KG1 (cell line): ENCODE measurements around the gene ATP2B3.

ENCODE experiments used
- DNase-seq: peaks from one replicate; lab custom pipeline; 2025; lab: John Stamatoyannopoulos, UW

Gene ATP2B3

DNA sequence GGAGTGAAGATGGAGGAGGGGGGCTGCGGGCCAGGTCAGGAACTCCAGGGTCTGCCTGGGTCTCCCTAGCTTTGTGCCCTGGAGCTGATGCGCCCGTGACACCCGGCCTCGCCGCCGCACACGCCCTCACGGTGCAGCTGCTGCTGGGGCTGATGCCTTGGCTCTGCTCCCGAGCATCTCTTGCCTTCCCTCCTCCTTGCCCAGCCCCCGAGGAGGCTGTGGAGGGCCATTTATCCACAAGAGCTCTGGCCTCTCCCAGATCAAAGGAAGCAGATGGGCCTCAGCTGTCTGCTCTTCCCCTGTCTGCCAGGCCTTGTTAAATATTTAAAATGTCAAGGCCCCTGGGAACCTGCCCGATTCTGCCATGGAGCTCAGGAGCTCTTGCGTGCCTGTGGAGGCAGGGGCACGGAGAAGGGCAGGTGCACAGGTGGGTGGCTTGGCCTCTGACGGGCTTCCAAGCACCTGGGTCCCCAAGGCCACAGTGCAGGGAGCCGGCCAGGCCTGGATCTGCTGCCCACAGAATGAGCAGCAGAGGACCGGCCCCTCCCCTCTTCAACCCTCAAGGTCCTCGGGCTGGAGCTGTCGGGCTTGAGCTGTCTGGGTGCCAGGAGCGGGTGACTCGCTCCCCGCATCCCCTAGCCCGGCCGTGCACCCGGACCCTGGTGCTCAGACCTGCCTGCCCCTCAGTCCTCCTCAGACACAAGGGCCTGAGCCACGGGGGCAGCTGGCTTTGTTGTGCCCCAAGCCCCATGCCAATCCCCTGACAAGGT, 20.3 kb downstream of the ATP2B3 start:
- no peak for DNase-seq

DNA sequence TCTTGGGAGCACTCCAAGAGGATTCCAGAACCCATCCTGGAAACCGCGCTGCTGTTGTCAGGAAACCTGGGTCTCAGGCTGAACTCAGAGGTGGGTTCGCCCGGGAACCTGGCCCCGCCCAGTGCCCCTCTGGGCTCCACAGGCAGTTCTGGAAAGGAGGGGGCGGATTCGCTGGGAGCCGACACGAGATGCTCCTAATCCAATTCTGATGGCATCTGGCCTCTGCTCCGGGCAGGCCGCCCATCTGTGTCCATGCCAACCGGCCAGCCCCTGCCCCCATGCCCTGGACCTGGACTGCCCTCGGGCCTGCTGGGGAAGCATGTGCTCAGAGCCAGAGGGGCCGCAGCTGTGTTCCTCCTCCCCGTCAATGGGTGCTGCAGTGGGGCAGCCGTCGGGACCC, 21.0 kb downstream of the ATP2B3 start:
- DNase-seq = no peak

DNA sequence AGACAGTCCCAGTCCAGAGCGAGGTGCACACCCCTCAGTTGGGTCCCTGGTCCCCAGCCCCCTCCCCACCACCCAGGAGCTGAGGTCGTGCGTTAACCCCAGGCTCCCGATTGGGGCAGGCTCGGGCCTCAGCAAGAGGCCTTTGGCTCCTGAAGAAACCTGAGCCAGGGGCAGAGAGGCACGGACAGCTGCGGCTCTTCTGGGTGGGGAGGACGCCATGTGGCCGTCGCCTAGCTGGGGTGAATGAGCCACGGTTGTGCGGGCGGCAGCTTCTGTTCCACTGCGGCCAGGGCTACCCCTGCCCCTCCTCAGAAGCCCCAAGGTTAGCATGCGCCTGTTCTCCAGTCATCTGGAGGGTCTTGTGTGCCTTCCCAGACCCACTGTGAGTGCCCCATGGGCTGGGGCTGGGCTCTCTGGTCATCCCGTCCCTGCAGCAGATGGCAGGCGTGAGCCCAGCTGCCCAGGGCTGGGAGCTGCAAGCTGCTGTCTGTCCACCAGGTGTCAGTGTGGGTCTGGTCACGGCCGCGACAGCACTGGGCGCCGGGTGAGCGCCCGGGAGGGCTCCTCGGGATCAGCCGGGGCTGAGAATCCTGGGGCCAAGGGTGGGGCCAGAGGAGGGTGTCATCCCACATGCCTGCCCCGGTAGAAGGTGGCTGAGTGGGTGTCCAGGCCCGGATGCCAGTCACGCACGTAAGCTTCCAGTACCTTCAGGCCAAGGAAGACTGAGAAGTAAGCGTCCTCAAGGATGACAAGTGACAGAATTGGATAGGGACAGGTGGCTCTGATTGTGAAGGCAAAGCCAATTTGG, 21.9 kb downstream of the ATP2B3 start:
- DNase-seq = peak; percentile 4

DNA sequence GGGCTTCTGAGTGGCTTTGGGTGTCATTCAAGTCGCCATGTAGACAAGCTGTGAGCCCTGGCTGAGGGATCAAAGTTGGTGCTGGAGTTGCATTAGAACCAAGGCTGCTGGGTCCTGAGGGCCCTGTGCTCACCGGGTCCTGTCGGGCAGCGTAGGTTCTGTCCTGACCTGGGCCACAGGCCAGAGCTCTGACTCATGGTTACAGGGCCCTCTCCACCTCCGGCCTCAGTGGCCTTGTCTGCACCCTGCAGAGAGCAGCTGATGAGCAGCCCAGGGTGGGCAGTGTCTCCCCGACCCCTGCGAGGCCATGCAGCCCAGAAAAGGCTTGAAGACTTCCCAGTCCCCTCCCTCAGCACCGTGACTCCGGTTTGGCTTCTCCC, 22.5 kb downstream of the ATP2B3 start:
- DNase-seq = no peak

DNA sequence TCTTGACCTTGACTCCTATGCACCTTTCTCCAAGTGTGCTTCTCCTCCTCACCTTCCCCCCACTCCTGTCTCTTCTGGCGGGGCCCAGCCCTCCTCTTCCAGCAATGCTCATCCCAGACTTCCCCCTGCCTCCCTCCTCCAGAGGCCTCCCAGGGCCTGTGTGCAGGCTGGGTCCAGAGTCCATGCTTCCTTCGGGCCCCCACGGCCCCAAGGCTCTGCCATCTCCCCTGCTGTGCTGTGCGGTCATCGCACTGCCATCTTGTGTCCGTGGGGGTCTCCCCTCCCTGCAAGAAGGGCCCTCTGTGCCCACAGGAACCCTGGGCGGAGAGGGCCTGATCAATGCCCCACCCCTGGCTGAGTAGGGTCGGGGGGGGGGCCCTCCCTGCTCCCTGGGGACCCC, 27.3 kb downstream of the ATP2B3 start:
- DNase-seq = no peak

DNA sequence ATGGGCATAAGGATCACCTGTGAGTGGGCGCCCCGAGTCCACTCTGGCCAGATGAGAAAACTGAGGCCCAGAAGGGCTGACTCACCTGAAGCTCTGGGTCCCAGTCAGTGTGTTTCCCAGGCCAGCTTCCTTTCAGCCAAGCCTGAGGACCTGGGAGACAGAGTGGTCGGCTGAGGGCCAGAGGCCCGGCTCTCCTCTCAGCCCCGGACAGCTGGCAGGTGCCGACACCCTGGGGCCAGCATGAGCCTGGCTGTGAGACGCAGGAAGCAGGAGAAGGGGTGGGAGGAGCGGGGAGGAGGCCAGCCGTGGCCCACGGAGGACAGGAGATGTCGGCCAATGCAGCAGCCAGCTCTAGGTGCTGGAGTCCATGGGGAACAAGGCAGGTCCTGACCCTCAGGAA, 28.9 kb downstream of the ATP2B3 start:
- DNase-seq = no peak

DNA sequence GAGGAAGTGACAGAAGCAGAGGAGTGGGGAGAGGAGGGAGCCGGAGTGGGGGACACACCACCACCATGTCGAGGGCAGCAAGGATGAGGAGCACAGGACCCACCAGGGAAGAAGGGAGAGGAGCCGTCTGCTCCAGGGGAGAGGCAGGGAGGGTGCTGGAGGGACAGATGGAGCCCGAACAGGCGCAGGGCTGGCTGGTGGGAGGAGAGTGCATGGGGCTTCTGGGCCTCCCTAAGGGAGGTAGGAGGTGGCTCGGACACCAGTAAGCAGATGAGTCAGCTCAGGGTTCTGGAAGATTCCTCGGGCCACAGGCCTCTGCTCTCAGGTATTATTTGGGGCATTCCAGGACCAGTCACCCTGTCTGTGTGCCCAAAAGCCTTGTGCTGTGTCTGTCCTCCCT, 29.8 kb downstream of the ATP2B3 start:
- DNase-seq = no peak

DNA sequence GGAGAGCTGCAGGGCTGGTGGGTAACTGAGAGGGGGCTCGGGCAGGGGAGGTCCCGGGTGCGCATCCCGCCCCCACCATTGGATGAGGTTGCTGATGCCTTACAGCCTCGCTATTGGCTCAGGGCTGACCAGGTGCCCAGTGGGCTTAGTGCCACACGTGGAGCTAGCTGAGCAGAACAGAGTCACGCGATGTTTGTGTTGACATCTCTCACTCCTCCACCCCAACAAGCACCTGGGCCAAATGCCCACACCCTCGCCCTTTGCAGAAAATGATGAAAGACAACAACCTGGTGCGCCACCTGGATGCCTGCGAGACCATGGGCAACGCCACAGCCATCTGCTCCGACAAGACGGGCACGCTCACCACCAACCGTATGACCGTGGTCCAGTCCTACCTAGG, 31.8 kb downstream of the ATP2B3 start:
- no peak for DNase-seq

DNA sequence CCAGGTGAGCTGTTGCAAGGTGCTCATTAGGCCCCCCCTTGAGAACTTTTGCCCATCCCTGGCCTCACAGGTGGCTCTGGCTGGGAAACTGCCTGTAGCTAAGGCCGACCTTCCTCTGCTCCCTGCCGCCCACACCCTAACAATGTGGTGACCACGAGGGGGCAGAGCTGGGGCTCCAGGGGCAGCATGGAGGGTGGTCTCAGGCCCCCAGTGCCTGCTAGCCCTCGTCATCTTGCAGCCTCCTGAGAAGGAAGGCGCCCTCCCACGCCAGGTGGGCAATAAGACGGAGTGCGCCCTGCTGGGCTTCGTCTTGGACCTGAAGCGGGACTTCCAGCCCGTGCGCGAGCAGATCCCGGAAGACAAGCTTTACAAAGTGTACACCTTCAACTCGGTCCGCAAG, 32.4 kb downstream of the ATP2B3 start:
- no peak for DNase-seq

DNA sequence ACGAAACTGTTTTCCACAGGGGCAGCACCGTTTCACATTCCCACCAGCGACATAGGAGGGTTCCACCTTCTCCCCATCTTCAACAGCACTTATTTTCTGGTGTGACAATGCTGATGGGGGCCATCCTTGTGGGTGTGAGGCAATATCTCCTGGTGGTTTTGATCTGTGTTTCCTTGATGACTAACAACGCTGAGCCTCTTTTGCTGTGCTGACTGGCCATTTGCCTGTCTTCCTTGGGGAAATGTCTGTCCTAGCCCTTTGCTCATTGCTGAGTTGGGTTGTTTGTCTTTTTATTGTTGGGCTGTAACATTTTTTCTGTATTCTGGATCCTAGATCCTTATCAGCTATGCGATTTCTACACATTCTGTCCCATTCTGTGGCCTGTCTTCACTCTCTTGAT, 33.7 kb downstream of the ATP2B3 start:
- DNase-seq = no peak

DNA sequence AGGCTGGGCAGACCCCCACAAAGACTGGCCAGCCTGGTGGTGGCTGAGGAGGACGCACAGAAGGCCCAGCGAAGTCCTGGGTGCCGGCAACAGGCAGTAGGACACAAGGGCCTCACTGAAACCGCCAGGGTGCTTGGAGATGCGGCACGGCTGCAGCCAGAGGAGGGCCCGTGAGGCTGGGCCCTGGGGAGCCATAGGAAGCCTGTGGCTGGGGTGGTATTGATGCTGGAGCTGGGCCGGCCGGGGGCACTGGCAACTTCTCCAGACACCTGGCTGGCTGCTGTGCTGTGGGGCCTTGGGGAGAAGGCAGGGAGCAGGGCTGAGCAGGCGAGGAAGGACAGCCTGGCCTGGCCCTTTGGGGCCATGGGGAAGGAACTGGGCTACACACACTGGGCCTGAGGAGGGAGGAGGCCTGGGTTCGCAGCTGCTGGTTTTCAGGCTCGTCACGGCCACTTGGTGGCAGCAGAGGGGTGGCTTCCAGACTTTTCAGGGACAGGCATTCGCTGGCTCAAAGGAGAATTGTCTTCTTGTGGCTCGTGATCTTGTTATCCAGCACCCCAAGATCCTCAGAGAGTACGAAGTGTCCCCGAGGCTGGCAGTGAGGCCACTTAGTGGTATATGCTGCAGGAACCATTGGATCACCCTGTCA, 37.2 kb downstream of the ATP2B3 start:
- no peak for DNase-seq

DNA sequence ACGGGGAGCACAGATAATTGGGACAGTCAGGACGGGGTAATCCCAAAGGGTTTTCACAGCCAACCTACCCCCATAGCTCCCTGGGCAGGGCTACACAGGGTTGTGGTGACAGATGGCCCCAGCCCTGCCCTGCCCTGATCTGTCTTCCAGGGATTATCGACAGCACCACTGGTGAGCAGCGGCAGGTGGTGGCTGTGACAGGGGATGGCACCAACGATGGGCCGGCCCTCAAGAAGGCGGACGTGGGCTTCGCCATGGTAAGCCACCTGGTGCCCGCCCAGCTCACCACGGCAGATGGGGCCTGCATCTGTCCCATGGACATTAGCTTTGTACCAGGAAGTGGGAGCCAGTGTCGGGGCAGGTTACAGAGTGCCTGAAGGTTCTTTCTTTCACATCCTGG, 39.3 kb downstream of the ATP2B3 start:
- no peak for DNase-seq

DNA sequence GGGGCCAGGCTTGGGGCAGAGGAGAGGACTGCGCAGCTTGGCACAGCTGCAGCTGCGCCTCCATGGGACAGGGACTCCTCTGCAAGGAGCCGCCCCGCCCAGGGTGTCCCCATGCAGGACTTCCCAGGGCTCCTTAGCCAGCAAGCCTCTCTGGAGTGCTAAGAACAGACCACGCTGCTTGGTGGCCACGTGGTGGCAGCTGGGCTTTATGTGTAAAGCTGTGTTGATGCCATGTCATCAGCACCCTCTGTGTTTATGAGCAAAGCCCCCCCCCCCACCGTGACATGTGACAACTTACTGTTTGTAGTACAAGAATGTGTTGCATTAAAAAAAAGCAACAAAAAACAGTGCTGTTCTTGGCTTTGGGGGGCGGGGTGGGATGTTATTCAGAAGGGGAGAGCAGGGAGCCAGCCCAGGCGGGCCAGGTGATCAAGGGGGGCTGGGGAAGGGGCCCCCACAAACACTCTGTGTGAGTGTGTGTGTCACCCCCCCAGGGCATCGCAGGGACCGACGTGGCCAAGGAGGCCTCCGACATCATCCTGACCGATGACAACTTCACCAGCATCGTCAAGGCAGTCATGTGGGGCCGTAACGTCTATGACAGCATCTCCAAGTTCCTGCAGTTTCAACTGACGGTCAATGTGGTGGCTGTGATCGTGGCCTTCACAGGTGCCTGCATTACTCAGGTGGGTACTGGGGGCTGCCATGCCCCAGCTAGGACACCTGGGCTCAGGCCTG, 40.3 kb downstream of the ATP2B3 start:
- no peak for DNase-seq

DNA sequence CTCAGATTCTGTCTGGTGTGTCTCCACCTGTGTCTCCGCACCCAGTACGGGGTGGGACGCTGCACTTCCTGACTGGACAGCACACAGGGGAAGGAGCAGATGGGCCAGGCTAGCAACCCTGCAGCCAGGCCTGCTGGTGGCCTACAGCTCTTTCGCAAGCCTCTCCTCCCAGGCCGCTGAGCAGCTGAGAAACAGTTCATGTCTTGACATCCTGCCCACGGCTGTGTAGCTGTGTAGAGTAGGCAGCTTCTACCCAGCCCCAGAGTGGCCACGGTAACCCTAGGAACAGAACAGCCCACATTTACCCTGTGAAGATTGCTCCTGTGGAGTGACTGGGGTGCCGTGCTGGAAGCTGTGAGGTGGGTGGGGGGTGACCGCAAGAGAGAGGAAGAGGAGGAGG, 42.6 kb downstream of the ATP2B3 start:
- no peak for DNase-seq

DNA sequence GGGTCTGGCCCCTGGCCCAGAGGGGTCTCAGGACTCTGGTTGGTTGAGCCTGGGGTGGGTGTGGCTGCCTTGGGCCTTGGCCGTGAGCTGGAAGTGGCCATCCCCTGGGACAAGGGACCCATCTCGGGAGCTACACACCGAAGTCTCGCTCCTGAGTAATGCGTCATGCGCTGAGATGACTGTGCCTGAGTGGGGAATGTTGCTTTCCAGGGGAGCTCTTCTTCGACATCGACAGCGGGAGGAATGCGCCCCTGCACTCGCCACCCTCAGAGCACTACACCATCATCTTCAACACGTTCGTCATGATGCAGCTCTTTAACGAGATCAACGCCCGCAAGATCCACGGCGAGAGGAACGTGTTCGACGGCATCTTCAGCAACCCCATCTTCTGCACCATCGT, 43.0 kb downstream of the ATP2B3 start:
- DNase-seq = no peak

DNA sequence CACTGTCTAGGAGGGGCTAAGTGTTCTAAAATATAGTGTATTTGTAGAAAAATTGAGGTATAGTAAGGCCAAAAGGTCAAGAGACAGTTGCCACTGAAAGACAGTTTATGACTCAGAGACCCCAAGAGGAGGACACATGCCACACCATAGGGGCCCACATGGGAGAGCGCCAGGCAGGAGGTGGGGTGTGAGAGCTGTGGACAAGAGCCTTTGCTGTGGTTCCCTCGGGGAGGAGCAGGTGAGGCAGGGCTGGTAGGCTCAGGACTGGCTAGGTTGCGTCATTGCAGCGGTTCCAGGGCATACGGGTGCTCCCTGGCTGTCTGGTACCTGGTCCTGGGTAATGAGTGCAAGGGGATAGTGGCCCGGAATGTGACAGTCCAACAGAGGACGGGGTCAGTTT, 43.9 kb downstream of the ATP2B3 start:
- no peak for DNase-seq

DNA sequence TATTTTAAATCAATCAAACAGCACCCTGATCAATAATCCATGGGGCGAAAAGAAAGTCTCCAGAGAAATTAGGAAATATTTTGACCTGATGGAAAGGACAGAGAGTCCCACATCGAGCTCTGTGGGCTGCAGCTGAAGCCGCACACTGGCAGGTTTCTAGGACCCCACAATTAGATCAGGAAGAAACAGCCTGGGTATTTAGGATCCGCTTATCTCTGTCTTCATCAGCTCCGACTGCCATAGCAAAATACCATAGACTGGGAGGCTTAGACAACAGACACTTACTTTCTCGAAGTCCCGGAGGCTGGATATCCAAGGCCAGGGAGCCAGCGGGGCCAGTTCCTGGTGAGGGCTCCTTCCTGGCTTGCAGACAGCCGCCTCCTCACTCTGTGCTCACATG, 45.1 kb downstream of the ATP2B3 start:
- no peak for DNase-seq

DNA sequence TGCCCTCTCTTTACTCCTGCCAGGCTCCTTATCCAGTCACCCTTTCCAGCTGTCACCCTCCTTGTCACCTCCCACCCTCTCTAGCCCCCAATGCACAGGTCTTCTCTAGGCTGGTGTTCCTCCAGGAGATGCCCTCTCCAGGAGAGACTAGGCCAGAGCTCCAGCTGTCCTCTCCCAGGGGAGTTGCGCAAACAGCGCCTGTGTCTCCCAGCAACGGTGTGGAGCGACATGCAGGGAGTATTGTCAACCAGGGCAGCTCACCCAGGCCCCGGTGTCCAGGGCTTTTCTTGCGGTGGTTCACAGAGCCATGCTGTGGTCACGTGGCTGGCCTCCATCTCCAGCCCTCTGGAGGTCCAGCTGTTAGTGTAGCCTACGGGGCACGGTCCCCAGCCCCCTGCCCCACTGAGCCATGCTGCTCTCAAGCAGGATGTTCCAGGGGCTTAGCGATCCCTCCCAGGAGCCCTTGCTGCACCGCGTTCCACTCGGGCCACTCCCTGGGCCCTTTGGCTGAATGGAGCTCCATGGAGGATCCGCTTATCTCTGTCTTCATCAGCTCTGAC, 46.7 kb downstream of the ATP2B3 start:
- DNase-seq = no peak

DNA sequence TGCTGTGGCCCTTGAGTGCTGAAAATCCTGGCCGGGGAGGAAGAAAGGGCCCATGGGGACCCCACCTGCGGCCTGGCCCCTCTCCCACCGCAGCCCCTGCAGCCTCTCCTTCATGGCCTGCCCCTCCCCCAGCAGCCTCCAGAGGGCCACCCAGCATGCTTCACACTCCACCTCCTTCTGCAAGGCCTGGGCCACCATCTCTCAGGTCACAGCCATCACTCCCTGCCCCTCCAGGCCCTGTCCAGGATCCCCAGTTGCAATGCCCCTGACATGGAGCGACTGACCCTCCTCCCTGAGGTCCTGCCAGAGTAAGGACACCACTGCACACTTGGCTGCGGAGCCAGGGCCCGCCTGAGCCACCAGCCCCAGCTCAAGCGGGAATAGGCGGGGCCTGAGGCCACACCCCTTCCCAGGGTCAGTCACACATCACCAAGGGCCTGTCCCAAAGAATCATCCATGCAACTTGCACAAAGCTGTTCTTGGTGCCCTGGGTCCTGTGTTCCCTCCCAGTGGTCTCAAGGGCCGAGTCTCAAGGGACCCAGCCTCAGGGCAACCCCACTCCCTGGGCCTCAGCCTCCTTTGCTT, 48.6 kb downstream of the ATP2B3 start:
- DNase-seq = no peak

DNA sequence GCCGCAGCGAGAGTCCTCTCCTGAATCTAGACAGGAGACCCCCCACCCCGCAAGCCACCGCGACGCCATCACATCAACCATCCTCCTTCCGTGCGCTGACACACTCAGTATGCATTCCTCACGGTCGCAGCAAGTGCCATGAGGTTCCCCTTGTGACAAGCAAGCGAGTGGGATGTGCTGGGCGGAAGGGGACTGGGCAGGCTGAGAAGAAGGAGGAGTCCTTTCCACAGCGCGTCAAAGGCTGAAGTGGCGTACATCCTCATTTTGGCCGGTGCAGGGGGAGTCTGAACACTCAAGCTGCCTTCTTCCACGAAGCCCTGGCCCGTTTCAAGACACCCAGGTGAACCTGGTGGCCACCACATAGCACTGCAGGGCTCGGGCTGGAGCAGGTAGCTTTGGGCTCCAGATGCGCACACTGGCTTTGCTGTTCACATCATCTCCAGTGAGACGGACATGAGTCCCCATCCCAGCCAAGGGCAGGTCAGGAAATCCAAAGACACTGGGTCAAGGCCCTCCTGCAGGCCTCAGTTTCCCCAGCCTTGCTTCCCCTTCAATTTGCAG, 51.1 kb downstream of the ATP2B3 start:
- no peak for DNase-seq

DNA sequence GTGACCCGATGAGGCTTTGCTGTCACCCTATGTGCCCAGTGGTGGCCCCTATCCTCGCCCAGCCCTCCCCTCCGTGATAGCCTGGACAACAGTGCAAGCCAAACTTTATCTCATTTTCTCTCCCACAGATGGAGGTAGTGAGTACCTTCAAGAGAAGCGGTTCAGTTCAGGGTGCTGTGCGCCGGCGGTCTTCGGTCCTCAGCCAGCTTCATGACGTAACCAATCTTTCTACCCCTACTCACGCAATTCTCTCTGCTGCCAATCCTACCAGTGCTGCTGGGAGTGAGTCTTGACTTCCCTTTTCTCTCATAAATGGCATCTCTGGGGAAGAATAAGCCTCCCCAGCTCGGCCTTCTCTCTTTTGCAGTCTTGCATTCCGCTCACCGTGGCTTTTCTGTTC, 52.0 kb downstream of the ATP2B3 start:
- no peak for DNase-seq

DNA sequence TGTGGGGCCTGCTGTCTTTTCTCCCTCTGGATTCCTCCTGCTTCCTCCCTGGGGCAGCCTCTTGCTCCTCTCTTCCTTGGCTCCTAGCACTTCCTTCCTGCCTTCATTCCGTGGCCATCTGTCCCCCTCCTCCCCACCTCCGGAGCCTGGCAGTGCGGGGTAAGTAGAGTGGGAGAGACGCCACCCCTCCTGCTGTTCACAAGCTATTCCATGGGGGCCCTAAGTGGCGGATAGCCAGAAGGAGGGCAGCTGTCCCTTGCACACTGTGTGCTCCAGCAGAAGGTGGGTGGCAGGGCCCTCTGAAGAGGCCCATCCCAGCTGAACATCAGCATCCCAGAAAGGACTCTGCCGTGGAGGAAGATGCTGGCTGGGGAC, 54.1 kb downstream of the ATP2B3 start:
- DNase-seq = no peak
